Measurements from ENCODE around the gene DOK6. TPM values are rescaled to one million over a fixed set of nuclear protein-coding genes. Genes with fewer than 3 reads are reported as not detected.

The DOK6 gene
- total and polyA plus RNA-seq, 10 of the 15 experiments (the other 5 are each of a cell fraction or from before 2014, with no cell fraction given) = 0.01 to 0.09 (median 0.04) TPM; not detected in 4

DNA sequence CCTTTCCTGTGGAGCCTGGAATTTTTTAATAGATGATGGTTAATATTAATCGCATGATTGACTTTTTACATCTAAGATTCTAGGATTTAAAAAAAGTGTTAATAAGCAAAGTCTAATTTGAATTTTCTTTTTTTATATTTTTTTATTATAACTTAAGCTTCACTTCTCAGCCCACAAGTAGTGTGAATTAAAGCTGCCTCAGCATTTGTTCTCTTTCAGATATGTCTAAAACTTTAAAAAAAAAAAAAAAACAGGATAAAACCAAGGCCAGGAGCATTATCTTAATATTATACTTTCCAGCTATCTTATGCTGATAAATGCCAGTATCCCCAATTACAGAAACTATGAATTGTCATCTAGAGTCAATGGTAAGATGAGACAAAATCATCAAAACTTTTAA, 437.3 kb downstream of the DOK6 start (continued):
- TF ChIP-seq, protein P1, sequence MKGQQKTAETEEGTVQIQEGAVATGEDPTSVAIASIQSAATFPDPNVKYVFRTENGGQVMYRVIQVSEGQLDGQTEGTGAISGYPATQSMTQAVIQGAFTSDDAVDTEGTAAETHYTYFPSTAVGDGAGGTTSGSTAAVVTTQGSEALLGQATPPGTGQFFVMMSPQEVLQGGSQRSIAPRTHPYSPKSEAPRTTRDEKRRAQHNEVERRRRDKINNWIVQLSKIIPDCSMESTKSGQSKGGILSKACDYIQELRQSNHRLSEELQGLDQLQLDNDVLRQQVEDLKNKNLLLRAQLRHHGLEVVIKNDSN (IDR thresholded peaks at IDR 0.05; ENCODE audit: borderline replicate concordance, extremely low read length, insufficient read depth, low read depth, low read length) = no peak
- no peak for TF ChIP-seq BACH1 (IDR thresholded peaks at IDR 0.05; ENCODE audit: borderline replicate concordance)
- no peak for TF ChIP-seq SUPT20H (IDR thresholded peaks at IDR 0.05; ENCODE audit: borderline replicate concordance, control insufficient read depth, low read depth, low read length)
- TF ChIP-seq, protein P2, sequence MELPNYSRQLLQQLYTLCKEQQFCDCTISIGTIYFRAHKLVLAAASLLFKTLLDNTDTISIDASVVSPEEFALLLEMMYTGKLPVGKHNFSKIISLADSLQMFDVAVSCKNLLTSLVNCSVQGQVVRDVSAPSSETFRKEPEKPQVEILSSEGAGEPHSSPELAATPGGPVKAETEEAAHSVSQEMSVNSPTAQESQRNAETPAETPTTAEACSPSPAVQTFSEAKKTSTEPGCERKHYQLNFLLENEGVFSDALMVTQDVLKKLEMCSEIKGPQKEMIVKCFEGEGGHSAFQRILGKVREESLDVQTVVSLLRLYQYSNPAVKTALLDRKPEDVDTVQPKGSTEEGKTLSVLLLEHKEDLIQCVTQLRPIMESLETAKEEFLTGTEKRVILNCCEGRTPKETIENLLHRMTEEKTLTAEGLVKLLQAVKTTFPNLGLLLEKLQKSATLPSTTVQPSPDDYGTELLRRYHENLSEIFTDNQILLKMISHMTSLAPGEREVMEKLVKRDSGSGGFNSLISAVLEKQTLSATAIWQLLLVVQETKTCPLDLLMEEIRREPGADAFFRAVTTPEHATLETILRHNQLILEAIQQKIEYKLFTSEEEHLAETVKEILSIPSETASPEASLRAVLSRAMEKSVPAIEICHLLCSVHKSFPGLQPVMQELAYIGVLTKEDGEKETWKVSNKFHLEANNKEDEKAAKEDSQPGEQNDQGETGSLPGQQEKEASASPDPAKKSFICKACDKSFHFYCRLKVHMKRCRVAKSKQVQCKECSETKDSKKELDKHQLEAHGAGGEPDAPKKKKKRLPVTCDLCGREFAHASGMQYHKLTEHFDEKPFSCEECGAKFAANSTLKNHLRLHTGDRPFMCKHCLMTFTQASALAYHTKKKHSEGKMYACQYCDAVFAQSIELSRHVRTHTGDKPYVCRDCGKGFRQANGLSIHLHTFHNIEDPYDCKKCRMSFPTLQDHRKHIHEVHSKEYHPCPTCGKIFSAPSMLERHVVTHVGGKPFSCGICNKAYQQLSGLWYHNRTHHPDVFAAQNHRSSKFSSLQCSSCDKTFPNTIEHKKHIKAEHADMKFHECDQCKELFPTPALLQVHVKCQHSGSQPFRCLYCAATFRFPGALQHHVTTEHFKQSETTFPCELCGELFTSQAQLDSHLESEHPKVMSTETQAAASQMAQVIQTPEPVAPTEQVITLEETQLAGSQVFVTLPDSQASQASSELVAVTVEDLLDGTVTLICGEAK (IDR thresholded peaks at IDR 0.05; ENCODE audit: borderline replicate concordance) = no peak
- TF ChIP-seq CBX5 (IDR thresholded peaks at IDR 0.05; ENCODE audit: low read depth) = no peak
